Measurements from ENCODE around the gene OR51V1.
"Not testable (repeated sequence)": the region's sequence is repeated elsewhere in the genome, so short reads cannot be mapped to it uniquely, and the experiment has no call there.

The OR51V1 gene

DNA sequence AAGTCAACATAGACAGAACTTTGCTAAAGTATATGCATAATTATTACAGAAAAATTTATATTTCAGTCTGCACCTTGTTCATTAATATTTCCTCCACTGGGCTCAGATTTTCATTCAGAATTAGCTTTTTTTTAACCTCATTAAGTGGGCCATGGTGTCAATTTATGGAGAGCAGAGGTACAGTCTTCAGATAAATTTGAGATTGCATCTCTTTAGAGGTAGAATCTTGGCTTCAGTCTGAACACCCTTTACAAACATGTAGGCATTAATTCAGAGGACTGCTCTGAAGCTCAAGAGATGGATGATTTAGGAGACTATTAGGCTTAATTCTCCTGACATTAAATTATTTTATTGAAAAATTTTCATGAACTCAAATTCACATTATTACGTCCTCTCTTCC lies 29.8 kb upstream of the OR51V1 start:
- no peak for DNase-seq (ENCODE audit: low read depth)

DNA sequence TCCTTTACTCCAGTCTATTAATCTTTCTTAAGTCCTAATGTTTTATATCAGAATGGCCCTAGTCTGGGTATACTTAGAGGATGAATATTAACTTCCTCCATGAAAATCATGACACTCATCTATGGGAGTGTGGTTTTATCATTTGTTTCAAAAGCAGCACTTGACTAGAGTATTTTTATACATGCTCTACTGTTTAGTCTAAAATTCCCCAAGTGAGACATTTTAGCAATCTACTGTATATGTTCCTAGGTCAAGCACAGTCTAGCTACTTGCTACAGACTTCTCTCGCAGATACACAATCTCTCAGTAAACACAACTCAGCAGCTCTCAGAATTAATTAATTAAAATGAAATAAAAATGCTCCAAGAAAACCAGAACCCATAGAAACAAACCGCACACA lies 29.3 kb upstream of the OR51V1 start:
- DNase-seq (ENCODE audit: low read depth): no peak

DNA sequence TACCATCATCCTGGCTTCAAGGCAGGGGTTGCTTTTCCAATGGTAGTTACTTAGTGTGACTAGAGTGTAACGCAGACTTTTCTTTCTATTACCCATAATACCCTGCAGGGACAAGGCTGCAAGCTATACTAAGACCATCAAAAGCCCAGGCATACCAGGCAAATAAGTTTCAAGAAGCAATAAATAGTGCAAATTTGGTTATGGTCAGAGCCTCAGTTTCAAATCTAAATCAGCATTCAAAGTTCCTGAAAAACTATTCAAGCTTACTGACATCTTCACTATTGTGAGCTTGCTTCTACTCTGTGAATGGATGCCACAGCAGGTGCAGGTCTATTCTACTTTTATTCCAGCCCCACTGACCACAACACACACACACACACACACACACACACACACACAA lies 28.9 kb upstream of the OR51V1 start:
- no peak for DNase-seq (ENCODE audit: low read depth)

DNA sequence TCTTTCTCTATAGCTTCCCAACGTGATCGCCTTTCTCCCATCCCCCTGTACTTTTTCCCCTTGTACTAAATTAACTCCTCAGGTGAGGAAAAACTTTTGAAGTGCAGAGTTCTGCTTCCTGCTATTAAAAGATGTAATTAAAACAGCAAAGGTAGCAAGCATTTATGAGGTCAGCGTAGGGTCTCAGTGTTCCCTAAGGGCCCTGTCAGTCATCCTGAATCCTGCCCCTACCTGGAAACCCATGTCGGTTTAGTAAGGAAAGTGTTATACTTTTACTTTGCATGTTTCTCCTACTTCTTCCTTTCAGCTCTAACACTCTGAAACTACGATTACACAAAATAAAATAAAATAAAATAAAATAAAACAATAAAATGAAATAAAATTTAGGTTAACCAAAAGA lies 27.6 kb upstream of the OR51V1 start:
- DNase-seq (ENCODE audit: low read depth): no peak

DNA sequence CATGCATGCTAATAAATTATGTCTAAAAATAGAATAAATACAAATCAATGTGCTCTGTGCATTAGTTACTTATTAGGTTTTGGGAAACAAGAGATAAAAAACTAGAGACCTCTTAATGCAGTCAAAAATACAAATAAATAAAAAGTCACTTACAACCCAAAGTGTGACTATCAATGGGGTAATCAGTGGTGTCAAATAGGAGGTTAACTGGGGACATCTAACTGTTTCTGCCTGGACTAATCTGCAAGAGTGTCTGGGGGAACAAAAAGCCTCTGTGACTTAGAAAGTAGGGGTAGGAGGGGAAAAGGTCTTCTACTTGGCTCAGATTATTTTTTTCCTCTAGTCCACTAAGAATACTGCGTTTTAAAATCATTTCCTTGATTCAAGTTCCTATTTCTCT lies 27.2 kb upstream of the OR51V1 start:
- no peak for DNase-seq (ENCODE audit: low read depth)

DNA sequence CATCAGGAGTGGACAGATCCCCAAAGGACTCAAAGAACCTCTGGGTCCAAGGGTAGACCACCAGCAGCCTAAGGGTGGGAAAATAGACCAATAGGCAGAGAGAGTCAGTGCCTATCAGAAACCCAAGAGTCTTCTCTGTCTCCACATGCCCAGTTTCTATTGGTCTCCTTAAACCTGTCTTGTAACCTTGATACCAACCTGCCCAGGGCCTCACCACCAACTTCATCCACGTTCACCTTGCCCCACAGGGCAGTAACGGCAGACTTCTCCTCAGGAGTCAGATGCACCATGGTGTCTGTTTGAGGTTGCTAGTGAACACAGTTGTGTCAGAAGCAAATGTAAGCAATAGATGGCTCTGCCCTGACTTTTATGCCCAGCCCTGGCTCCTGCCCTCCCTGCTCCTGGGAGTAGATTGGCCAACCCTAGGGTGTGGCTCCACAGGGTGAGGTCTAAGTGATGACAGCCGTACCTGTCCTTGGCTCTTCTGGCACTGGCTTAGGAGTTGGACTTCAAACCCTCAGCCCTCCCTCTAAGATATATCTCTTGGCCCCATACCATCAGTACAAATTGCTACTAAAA lies 26.3 kb upstream of the OR51V1 start, which contains the start of gene HBB:
HBB (minus strand) TSS at position 340 of the 579 bp plus-strand sequence; CDS start at position 290, 50 bp downstream.
- DNase-seq (ENCODE audit: low read depth): no peak

DNA sequence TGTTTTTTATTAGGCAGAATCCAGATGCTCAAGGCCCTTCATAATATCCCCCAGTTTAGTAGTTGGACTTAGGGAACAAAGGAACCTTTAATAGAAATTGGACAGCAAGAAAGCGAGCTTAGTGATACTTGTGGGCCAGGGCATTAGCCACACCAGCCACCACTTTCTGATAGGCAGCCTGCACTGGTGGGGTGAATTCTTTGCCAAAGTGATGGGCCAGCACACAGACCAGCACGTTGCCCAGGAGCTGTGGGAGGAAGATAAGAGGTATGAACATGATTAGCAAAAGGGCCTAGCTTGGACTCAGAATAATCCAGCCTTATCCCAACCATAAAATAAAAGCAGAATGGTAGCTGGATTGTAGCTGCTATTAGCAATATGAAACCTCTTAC lies 25.0 kb upstream of the OR51V1 start:
- DNase-seq (ENCODE audit: low read depth): no peak

DNA sequence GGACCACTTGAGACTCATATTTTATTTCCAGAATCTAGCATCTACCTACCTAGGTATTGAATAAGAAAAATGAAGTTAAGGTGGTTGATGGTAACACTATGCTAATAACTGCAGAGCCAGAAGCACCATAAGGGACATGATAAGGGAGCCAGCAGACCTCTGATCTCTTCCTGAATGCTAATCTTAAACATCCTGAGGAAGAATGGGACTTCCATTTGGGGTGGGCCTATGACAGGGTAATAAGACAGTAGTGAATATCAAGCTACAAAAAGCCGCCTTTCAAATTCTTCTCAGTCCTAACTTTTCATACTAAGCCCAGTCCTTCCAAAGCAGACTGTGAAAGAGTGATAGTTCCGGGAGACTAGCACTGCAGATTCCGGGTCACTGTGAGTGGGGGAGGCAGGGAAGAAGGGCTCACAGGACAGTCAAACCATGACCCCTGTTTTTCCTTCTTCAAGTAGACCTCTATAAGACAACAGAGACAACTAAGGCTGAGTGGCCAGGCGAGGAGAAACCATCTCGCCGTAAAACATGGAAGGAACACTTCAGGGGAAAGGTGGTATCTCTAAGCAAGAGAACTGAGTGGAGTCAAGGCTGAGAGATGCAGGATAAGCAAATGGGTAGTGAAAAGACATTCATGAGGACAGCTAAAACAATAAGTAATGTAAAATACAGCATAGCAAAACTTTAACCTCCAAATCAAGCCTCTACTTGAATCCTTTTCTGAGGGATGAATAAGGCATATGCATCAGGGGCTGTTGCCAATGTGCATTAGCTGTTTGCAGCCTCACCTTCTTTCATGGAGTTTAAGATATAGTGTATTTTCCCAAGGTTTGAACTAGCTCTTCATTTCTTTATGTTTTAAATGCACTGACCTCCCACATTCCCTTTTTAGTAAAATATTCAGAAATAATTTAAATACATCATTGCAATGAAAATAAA lies 24.3 kb upstream of the OR51V1 start:
- no peak for DNase-seq (ENCODE audit: low read depth)

DNA sequence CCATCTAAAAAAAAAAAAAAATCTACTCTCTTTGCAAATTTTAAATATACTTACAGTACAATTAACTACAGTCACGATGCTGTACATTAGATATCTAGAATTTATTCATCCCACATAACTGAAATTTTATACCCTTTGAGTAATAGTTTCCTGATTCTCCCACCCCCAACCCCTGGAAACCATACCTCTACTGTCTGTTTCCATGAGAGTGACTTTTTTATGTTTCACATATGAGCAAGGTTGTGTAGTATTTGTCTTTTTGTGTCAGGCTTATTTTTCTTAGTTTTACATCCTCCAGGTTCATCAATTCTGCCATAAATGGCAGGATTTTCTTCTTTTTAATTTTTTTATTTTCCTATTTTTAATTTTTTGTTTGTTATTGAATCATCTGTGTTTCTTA lies 23.2 kb upstream of the OR51V1 start:
- no peak for DNase-seq (ENCODE audit: low read depth)

DNA sequence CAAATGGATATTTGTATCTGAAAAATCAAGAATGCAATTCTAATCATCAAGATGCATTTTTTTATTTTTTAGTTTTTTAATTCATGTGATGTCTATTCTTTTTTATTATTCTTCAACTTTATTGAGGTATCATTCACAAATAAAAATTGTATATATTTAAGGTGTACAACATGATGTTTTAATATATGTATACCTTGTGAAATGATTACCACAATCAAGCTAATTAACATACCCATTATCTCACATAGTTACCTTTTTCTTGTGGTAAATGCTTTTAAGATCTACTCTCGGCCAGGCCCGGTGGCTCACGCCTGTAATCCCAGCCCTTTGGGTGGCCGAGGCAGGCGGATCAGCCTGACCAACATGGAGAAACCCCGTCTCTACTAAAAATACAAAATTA lies 22.7 kb upstream of the OR51V1 start:
- DNase-seq (ENCODE audit: low read depth): no peak

DNA sequence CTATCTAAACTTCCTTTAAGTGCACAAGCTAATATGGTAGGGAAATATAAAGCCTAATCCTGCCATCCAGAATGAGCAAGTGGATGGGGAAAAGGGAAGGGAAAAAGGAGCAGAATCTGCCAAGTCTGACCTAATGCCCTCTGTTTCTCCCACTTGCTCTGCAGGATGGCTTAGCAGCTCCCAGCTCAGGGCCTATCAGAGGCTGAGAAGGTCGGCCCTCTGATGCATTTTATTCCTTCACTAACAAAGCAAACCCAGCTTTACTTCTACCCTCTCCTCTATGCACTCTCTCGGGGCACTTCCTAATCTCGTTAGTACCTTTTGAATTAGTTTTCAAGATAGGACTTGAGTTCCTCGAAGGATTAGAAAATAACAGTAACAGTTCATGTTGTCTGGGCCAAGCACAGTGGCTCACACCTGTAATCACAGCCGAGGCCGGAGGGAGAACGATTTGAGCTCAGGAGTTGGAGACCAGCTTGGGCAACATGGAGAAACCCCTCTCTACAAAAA lies 9.9 kb upstream of the OR51V1 start:
- no peak for DNase-seq (ENCODE audit: low read depth)

DNA sequence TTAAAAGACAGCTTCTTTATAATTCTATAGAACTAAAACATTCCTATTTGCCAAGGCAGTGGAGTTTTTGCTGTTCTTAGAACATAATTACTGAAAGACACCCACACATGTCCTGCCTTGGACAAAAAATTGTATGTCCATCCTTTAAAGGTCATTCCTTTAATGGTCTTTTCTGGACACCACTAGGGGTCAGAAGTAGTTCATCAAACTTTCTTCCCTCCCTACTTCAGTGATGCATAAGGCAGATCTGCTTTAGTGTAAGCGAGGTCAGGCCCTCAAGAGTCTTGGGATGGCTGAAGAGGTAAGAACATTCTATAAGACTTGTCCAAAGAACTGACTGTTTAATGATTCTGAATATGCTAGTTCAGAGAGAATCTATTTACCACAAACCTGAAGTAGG lies 4.3 kb upstream of the OR51V1 start:
- peak; percentile 22 for DNase-seq (ENCODE audit: low read depth)

DNA sequence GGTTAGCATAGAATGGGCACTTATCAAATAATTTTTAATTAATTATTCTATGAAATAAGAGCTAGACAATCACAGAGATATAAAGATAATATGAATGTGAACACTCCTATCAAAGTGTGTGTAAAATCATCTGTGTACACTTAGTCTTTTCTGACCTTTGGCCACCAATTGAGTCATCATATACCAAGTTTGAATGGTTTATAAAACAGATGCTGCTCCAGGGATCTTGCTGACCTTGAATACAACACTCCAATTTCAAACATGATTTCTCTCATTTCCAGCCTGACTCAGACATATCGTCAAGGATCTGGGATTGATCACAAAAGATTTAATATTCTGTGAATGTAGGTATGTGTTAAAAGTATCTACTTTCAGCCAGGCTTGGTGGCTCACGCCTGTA lies 2.9 kb upstream of the OR51V1 start:
- no peak for DNase-seq (ENCODE audit: low read depth)

DNA sequence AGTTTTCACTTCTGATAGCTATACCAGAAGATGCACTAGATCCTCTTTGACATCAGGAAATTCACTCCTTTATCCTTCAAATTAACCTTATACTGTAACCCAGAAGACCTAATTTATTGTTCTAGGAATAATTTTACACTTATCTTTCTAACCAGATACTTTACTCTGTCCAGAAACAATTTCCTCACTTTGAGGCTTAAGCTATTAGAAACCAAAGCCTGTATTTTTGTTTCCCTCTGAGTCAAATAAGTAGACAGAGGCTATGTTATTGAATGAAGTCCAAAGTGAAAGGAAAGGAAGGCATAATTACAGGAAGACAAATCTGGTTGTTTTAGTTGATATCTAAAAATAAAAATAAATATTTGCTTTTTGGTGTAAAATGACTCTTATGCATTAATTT lies 2.2 kb downstream of the OR51V1 start:
- DNase-seq (ENCODE audit: low read depth): no peak

DNA sequence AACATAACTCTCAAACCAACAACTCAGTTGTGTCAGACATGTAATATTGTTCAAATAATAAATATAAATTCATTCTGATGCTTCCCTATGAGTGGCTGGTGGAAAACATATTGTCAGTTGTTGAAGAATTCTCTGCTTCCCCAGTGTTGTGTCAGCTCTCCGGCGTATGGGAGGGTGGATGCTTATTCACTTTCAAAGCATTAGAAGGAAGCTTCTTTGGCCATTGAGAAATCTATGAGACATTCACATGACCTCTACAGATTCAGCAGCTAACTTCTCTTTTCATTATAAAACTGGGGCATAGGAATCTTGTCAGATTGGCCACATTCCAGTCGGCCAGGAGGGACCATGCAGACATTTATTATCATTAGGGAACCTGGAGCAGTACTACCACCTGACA lies 2.9 kb downstream of the OR51V1 start:
- DNase-seq (ENCODE audit: low read depth): no peak

DNA sequence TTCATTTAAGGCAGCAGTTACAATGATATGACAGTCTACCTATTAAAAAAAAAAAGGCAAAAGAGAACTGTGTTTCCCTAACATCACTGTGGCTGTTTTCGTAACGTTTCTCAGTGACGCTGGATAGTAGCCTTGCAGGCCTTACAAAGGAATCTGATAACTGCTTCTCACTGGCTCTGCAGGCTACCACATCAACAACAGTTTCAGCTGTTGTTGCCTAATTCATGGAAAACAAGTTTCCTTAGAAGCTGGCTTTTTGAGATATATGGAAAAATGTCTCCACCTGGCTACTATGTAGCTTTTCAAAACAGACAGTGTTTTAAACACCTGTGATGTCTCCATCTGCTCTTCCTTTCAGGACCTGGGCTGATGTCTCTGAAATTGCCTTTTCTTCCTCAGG lies 3.8 kb downstream of the OR51V1 start:
- no peak for DNase-seq (ENCODE audit: low read depth)

DNA sequence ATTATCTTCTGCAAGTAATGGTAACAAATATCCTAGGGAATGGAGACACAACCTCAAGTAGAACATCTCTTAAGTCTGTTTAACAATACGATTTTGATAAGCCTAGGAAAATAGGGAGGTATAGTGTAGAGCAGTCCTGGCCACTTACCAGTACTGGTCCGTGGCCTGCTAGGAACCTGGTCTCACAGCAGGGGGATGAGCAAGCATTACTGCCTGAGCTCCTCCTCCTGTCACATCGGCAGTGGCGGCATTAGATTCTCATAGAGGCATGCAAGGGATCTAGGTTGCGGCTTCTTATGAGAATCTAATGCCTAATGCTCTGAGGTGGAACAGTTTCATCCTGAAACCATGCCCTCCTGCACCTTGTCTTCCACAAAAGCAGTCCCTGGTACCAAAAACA lies 4.4 kb downstream of the OR51V1 start:
- DNase-seq (ENCODE audit: low read depth): no peak

DNA sequence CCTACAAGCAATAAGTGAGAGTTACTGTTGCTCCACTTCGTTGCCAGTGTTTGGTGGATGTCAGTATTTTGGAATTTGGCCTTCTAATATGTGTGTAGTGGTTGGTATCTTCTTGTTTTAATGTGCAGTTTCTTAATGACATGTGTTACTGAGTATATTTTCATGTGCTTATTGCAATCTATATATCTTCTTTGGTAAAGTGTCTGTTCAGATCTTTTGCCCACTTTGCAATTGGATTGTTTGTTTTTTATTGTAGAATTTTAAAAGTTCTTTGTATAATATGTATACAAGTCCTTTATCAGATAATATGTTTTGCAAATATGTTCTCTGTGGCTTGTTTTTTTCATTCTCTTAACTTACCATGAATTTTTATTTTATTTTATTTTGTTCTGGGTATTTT lies 7.7 kb downstream of the OR51V1 start:
- no peak for DNase-seq (ENCODE audit: low read depth)

DNA sequence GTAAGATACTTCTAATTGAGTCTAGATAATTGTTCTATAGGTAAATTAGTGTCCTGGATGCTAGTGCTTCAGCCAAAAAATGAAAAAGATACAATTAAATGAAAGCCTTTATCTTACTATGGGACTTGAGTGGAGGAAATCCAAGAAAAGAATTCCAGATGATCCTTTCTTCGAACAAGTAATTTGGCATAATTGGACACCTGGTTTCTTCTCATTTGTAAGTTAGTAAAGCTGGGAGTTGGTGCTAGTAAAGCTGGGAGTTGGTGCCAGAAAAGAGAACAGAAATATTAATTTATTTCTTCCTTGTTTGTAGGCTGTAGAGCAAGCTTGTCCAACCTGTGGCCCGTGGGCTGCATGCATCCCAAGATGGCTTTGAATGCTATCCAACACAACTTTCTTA lies 12.3 kb downstream of the OR51V1 start:
- DNase-seq (ENCODE audit: low read depth): no peak

DNA sequence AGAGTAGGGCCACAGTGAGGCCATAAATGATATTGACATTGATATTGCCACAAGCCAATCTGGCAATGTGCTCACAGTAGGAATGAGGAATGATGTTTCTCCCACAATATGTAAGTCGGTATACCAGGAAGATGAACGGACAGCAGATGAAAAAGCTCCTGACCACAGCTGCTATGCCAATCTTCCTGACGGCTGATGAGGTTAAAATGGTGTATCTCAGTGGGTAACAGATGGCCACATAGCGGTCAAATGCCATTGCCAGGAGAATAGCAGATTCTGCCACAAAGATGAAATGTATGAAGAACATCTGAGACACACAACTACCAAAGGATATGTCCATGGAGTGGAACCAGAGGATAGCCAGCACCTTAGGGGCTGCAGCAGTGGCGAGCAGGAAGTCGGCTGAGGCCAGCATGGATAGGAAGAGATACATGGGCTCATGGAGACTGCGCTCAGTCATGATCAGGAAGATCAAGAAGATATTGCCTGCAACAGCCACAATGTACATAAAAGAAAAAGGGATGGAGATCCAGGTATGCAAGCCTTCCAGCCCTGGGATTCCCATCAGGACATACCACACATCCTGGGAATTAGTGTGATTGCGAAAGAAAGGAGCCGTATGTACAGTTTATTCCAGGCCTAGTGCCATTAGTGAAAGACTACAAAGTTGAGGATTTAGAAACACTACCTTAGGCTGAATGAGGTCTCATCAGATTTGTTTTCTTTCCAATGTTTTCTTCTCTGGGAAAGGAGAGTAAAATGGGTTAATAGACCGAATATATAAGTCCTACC lies 22.2 kb downstream of the OR51V1 start:
- no peak for DNase-seq (ENCODE audit: low read depth)

DNA sequence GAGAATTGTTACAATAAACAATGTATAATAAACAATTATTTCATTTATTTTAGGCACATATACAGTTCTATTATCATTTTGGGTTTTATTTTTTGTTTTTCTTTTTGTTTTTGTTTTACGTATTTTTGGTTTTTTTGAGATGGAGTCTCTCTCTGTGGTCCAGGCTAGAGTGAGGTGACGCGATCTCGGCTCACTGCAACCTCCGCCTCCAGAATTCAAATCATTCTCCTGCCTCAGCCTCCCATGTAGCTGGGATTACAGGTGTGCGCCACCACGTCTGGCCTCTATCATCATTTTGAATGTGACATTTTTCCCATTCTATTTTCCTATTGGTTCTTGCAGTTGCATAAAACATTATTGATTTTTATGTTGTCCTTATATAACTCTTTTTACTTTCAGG lies 25.5 kb downstream of the OR51V1 start:
- no peak for DNase-seq (ENCODE audit: low read depth)

DNA sequence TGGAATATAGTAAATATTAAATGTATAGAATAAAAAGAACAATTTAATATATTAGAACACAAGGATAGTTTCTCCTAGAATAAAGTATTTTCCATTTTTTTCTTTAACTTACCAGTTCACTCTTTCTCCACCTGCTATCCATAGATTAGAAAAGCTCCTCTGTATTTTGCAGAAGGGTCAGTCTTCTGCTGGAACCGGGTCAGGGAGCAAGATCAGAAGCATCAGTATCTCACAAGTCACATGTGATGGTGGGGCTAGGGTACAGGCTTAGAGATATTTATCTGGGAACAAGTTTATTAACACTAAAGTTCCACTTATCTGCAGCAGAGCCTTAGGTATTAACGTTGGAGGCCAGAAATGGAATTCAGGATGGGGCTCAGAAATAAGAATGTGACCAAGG lies 28.6 kb downstream of the OR51V1 start:
- no peak for DNase-seq (ENCODE audit: low read depth)

DNA sequence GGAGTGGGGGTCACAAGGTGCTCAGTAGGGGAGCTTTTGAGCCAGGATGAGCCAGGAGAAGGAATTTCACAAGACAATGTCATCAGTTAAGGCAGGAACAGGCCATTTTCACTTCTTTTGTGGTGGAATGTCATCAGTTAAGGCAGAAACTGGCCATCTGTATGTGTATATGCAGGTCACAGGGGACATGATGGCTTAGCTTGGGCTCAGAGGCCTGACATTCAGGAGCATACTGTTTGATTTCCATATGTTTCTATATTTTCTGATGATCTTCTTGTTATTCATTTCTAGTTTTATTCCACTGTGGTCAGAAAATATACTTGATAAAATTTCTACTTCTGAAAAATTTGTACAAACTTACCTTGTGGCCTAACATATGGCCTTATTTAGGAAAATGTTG lies 34.6 kb downstream of the OR51V1 start:
- not testable (repeated sequence) for DNase-seq (ENCODE audit: low read depth)

All from CMK (cell line).